PC-3 (cell line): ENCODE data around the gene RCN1.

Experiments
- CTCF ChIP-seq: fragments of 300-600 bp; sonication (generic); conservative IDR thresholded peaks from 2 replicates; pipeline ENCODE4 v1.5.1; 2017; ENCODE audit warnings: antibody characterized with exemption, low read depth, mild to moderate bottlenecking, low read length
- EZH2phosphoT487 ChIP-seq: fragments of 300-600 bp; sonication (generic); IDR thresholded peaks from 2 replicates; pipeline ENCODE4 v1.6.1; 2018; ENCODE audit warnings: mild to moderate bottlenecking, antibody characterized with exemption, low read length, borderline replicate concordance

- TF ChIP-seq CTCF (no peak), EZH2phosphoT487 (no peak)
Measured at GRCh38 chr11:32151027-32151426, 60.2 kb downstream of the RCN1 start.
